Renal pelvis (tissue), 4 donors: ENCODE measurements around the gene LIPC. TPM values are rescaled to one million over a fixed set of nuclear protein-coding genes. Genes with fewer than 3 reads are reported as not detected.

Source experiments
- DNase-seq: peaks from one replicate; pipeline ENCODE4 v3.0.0-alpha.2; 2013
- polyA plus RNA-seq, 3 donors: library from polyadenylated mRNA; unstranded; fragments of 120-200 nt; gene quantifications; one replicate each; pipeline ENCODE4 v1.2.1, GENCODE V29; 2013; ENCODE audit not compliant: insufficient read length in 3 of 3

Gene LIPC
- polyA plus RNA-seq, 3 donors, result 13.0 to 19.2 (median 16.0) TPM

DNA sequence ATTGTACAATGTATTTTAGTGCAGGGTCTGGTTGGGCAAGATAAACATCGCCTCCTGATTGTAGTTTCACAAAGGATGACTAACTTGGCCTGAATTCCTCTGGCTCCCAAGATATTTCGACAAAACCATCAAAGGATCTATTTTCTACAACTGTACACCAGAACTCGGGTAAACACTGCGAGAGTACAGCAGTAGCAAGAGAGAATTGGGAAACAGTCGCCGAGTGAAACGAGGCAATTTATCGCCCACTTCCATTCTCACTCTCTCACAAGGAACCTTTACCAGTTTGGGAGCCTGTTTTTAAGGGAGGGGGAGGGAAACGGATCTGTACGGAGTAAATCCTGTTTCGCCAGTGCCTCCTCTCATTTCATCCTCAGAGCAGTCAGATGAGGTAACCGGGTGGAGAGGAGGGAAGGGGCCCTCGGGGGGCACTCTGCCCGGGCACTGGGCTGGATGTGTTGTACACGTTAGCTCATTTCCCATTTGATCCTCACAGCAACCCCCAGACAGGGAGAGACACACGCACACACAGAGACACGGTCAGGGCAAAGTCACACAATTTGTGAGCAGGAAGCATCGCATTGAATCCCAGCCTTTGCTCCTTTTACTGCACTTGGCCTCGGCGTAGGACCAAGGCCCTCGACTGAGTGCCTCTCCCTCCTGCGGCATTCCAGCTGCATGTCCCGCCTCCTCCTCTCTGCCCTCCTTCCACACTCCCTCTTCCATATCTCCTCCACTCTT lies 120.1 kb downstream of the LIPC start:
- DNase-seq, result no peak

DNA sequence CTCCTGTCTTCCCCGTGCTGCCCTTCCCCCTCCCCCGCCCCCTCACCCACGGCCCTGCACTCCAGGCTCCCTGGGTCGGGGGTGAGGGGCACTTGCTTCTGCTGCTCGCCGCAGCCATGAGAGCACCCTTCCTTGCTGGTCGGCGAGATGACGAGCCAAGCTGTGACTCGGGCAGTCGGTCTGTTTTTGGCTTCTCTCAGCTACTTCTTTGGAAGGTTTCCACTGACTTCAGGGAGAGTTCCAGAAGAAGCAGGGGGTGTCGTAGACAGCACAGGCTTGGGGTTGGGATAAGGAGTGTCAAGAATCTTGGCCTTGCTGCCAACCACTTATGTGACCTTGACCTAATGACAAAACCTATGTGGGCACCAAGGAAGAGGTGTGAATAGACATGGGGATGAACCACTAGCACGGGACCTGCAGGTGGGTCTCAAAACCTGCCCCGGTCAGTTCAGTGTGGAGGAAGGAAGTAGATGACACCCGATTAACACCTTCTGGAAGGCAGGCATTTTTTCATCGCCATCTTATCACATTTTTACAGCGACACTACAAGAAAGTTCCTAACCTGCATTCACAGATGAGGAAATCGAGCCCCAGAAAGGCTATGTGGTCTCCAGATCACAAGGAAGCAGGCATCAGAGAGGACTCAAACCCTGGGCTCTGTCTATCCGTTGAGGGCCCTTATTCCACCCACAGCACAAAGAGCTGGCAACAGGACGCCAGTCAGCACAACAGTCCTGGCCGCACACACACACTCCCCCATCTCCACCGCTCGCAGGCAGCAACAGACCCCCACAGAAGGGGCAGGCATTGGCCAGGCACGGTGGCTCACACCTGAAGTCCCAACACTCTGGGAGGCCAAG lies 120.9 kb downstream of the LIPC start:
- no peak for DNase-seq

GRCh38 chr15:58553365-58553918 lies 121.7 kb downstream of the LIPC start:
- DNase-seq, result no peak

GRCh38 chr15:58554758-58555157 lies 123.0 kb downstream of the LIPC start:
- no peak for DNase-seq

- no peak for DNase-seq
These were observed 123.6 kb downstream of the LIPC start for GRCh38 chr15:58555162-58556027.

GRCh38 chr15:58556028-58556361 lies 124.2 kb downstream of the LIPC start:
- DNase-seq, result no peak

DNA sequence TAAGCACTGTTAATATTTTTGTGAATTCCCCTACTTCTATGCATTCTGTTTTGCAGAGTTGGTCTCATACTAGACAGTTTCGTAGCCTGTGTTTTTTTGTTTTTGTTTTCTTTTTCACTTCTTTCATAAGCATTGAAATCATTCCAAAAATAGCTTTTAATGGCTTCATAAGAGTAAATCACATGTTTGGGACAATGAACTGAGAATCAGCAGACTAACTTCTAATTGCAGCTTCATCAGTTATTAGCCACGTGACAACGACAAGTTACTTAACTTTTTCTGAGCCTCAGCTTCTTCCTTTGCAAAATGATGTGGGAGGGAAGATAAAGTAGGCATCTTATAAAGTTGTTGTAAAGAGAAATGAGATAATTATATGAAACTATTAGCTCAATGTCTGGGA lies 124.8 kb downstream of the LIPC start:
- no peak for DNase-seq

- DNase-seq, result no peak
These were observed 127.0 kb downstream of the LIPC start for GRCh38 chr15:58558777-58559176.

DNA sequence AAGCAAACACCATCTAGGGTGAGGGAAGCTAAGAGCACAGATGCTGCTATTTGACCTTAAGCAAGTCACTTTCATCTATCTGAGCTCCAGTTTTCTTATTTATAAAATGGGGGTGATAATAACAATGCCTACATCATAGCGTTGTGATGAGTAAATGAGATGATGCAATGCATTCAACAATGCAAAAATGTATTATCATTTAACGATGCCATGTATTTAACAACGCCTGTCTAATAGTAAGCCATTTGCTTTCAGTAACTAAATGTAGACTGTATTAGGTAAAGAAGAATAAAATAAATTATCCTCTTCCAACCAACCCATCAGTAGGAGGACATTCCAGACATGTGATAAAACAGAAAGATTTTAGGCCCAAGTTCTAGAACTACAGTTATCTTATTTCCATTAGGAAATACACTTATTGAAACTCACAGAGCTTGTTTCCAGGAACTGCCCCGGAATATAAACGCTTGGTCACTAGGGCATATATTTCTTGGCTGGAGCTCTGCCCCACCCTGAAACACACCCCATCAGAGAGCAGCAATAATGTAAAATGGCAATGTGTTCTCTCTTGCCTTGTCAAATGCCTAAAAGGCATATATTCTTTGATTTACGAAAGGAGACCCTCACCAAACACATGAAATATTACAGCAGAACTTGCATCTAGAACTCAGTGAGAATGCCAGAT lies 128.3 kb downstream of the LIPC start:
- DNase-seq, result no peak

DNA sequence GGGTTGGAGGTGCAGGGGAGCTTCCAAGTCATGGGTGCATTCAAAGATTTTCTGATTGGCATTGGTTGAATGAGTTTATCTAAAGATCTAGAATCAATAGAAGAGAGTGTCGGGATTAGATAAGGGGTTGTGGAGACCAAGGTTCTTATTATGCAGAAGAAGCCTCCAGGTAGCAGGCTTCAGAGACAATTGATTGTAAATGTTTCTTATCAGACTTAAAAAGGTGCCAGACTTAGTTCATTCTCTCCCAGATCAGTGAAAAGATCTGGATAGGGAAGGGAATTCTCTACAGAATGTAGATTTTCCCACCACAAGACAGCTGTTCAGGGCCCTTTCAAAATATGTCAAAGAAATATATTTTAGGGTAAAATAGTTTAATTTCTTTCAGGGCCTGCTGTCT lies 129.5 kb downstream of the LIPC start:
- no peak for DNase-seq

DNA sequence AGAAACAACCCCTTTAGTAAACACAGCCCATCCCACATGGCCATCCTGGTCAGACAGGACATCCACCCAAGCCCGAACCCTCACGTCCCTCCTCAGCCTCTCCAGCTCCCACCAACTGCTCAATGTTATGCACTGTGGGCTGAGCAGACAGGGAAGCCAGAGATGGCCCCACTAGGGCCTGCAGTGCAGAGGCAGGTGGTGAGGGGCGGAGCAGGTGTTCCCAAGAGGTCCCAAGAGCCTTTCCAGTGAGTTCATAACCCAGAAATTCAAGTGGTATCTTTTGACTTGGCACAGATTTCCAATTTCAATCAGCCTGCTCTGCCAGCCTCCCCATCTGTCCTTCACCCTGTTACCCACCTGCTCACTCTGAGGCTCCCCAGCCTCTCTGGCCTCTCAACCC lies 130.3 kb downstream of the LIPC start:
- DNase-seq, result no peak

DNA sequence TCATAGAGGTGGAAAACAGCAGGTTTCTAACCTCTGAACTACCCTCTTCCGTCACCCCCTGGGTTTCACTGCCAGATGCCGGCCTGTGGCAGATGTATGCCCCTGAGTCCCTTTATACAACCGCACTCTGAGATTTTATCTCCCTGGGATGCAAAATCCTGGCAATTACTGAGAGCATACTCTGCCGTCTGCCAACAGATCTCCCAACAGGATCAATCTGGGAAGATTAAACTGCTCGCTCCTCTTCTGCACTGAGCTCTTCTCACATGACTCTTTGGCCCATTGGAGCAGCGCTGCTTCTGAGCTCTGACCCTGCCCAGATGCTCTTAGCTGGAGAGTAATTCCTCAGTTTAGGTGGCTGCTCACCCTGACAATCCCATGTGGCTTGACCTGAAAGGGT lies 133.2 kb downstream of the LIPC start:
- no peak for DNase-seq

DNA sequence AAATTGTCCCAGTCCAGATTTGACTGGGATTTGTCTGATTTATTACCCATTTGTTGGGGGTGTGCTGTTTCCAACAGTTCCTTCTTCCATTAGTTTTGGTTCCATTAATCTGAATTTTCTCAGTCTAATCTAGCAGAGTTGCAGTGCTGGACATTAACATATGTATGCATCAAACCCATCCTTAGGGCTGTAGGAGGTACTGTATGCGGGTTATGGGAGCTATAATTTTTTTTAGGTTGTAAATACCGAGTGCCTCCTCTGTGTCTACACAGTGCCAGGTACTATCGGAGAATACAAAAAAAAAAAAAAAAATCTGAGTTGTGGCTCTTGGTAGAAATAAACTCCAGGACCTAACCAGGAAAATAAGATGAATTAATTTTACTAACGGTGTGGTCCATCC lies 133.8 kb downstream of the LIPC start:
- DNase-seq, result no peak

- DNase-seq, result no peak
These were observed 134.2 kb downstream of the LIPC start for GRCh38 chr15:58566029-58566428.

DNA sequence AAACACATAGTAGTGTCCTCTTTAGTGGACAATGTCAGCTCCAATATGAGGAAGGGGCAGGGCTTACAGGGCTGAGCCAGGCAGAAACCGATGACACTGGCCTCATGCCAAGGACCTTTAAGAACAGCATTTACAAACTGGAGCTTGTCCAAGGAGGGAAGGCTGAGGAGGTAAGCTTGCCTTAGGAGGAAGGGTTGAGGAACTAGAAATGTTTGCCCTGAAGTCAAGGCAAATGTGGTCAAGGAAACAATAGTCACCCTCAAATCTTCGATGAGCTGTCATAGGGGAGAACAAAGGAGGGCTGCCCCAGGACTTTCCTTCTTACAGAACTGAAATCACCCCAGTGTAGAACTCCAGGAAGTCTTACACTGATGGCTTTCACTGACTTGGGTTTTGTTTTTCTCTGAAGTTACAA lies 136.4 kb downstream of the LIPC start:
- DNase-seq, result no peak

- DNase-seq, result no peak
These were observed 137.7 kb downstream of the LIPC start for GRCh38 chr15:58569455-58569854.

GRCh38 chr15:58571491-58571890 lies 139.7 kb downstream of the LIPC start:
- no peak for DNase-seq

- no peak for DNase-seq
These were observed 140.7 kb downstream of the LIPC start for GRCh38 chr15:58572521-58572920.

DNA sequence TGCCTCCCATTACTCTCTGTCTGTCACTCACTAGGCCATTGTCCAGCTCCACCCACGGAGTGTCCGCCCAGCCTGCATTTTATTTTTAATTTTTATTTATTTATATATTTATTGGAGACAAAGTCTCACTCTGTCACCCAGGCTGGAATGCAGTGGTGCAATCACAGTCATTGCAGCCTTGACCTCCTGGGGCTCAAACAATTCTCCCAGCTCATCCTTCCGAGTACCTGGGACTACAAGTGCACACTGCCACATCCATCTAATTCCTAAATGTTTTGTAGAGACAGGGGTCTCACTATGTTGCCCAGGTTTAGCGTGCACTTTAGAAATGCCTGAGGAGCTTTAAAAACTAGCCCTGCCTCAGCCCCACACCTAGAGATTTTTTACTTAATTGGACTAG lies 141.5 kb downstream of the LIPC start:
- DNase-seq, result no peak

DNA sequence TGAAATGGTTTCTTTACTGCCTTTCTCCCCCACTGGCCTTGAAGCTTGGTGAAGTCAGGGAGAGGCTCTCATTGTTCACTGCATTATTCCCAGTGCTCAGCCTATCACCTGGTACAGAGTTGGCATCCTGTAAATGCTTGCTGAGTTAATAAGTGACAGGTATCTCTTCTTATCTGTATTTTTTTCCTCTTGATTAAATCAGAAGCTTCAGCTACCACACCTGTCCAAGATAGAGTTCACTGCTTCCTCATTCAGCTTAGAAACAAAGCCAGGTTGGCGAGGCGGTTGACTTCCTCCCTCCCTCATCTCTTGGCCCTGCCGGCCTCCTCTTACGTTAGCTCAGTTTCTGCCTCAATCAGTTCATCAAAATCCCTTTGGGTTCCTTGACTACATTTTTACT lies 142.8 kb downstream of the LIPC start:
- DNase-seq, result no peak

- DNase-seq, result no peak
These were observed 143.4 kb downstream of the LIPC start for GRCh38 chr15:58575045-58575786.
